Astrocyte (in vitro differentiated cells and primary cell): ENCODE data around the gene MKNK1. TPM values are rescaled to one million over a fixed set of nuclear protein-coding genes. Genes with fewer than 3 reads are reported as not detected.

Experiments
- DNase-seq: peaks from one replicate; pipeline ENCODE4 v3.0.0-alpha.2; 2010; ENCODE audit warnings: low read depth
- FAIRE-seq: peaks from 2 replicates; lab custom pipeline; 2011; peaks lifted over from hg19 to GRCh38; lab: Jason Lieb, UNC
- H2AFZ ChIP-seq: 2 replicates; pipeline ENCODE4 v1.6.0; 2012; ENCODE audit warnings: low read depth, low read length, inconsistent platforms
- H3K27ac ChIP-seq: 2 replicates; pipeline ENCODE4 v1.5.1; 2011; ENCODE audit warnings: low read depth, low read length, inconsistent platforms
- H3K27me3 ChIP-seq: 2 replicates; pipeline ENCODE4 v1.6.0; 2011; ENCODE audit warnings: low read length, inconsistent platforms; ENCODE audit not compliant: insufficient read depth
- H3K36me3 ChIP-seq: 2 replicates; pipeline ENCODE4 v1.5.1; 2011; ENCODE audit warnings: low read length, inconsistent platforms; ENCODE audit not compliant: insufficient read depth
- H3K4me1 ChIP-seq: 2 replicates; pipeline ENCODE4 v1.5.1; 2011; ENCODE audit warnings: low read length, inconsistent platforms; ENCODE audit not compliant: insufficient read depth
- H3K4me2 ChIP-seq: 2 replicates; pipeline ENCODE4 v1.6.0; 2012; ENCODE audit warnings: low read length, inconsistent platforms
- H3K4me3 ChIP-seq: 2 replicates; pipeline ENCODE4 v1.5.1; 2011; ENCODE audit warnings: low read depth, mild to moderate bottlenecking, low read length, inconsistent platforms; ENCODE audit not compliant: insufficient read depth
- H3K79me2 ChIP-seq: 2 replicates; pipeline ENCODE4 v1.6.0; 2012; ENCODE audit warnings: mild to moderate bottlenecking, low read length, inconsistent platforms; ENCODE audit not compliant: insufficient read depth
- H3K9ac ChIP-seq: 2 replicates; pipeline ENCODE4 v1.6.0; 2012; ENCODE audit warnings: mild to moderate bottlenecking, low read length, inconsistent platforms
- H3K9me3 ChIP-seq: 2 replicates; pipeline ENCODE4 v1.5.1; 2012; ENCODE audit warnings: low read depth, mild to moderate bottlenecking, low read length, inconsistent platforms; ENCODE audit not compliant: insufficient read depth
- H4K20me1 ChIP-seq: 2 replicates; pipeline ENCODE4 v1.6.0; 2012; ENCODE audit warnings: low read length, inconsistent platforms; ENCODE audit not compliant: insufficient read depth
- H3K27ac Mint-ChIP-seq: one replicate; pipeline ENCODE4 v1.8.0; 2021; ENCODE audit warnings: mild to moderate bottlenecking, mixed read lengths; ENCODE audit not compliant: unreplicated experiment
- H3K27me3 Mint-ChIP-seq: one replicate; pipeline ENCODE4 v1.8.0; 2021; ENCODE audit warnings: low read depth, mixed read lengths; ENCODE audit not compliant: unreplicated experiment
- H3K36me3 Mint-ChIP-seq: one replicate; pipeline ENCODE4 v1.8.0; 2021; ENCODE audit warnings: low read depth, mixed read lengths; ENCODE audit not compliant: unreplicated experiment
- H3K4me1 Mint-ChIP-seq: one replicate; pipeline ENCODE4 v1.8.0; 2021; ENCODE audit warnings: low read depth, mixed read lengths; ENCODE audit not compliant: unreplicated experiment
- H3K4me3 Mint-ChIP-seq: one replicate; pipeline ENCODE4 v1.8.0; 2021; ENCODE audit warnings: mild to moderate bottlenecking, moderate library complexity, mixed read lengths; ENCODE audit not compliant: unreplicated experiment
- H3K9me3 Mint-ChIP-seq: one replicate; pipeline ENCODE4 v1.8.0; 2021; ENCODE audit warnings: mild to moderate bottlenecking, mixed read lengths; ENCODE audit not compliant: unreplicated experiment
- EZH2 ChIP-seq: IDR thresholded peaks from 2 replicates; pipeline ENCODE4 v1.6.1; 2012; ENCODE audit warnings: mild to moderate bottlenecking, low read length, inconsistent platforms; ENCODE audit not compliant: insufficient read depth
- total RNA-seq: library from RNA; stranded (reverse); gene quantifications from 2 replicates; pipeline ENCODE4 v1.2.1, GENCODE V29; 2021
- TF ChIP-seq, protein P1 (sequence below): IDR thresholded peaks from 2 replicates; pipeline ENCODE4 v1.5.1; 2011; ENCODE audit warnings: low read depth, mild to moderate bottlenecking, inconsistent platforms, low read length, moderate library complexity; ENCODE audit not compliant: insufficient read depth

The MKNK1 gene
- total RNA-seq, 1 donor from 2014 or later, result 26.9 TPM

DNA sequence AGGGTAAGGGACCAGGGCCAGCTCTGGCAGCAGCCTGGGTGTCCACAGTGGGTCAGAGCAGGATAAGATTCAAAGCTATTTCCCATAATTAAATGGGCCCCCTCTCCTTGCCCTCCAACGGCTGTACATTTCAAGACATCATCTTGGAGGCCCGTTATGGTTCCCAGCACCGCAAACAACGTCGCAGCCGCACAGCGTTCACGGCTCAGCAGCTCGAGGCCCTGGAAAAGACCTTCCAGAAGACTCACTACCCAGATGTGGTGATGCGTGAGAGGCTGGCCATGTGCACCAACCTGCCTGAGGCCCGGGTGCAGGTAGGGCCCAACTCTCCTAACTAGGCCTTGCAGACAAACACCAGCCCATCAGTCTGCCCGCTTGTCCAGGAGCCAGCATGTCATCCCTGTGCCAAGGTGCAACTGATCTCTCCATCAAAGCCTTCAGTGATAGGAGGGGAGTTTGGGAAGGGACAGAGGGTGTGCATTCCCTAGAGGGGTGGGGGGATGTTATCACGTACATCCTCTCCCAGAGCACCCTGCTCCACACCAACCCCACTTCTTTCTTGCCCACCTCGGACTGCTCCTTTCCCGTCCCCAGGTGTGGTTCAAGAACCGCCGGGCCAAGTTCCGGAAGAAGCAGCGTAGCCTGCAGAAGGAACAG, 93.6 kb downstream of the MKNK1 start:
- H4K20me1 ChIP-seq, result no peaks in the 10 kb centered on the region
- TF ChIP-seq, protein P1, sequence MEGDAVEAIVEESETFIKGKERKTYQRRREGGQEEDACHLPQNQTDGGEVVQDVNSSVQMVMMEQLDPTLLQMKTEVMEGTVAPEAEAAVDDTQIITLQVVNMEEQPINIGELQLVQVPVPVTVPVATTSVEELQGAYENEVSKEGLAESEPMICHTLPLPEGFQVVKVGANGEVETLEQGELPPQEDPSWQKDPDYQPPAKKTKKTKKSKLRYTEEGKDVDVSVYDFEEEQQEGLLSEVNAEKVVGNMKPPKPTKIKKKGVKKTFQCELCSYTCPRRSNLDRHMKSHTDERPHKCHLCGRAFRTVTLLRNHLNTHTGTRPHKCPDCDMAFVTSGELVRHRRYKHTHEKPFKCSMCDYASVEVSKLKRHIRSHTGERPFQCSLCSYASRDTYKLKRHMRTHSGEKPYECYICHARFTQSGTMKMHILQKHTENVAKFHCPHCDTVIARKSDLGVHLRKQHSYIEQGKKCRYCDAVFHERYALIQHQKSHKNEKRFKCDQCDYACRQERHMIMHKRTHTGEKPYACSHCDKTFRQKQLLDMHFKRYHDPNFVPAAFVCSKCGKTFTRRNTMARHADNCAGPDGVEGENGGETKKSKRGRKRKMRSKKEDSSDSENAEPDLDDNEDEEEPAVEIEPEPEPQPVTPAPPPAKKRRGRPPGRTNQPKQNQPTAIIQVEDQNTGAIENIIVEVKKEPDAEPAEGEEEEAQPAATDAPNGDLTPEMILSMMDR, result no peak
- no peak for TF ChIP-seq EZH2
- Mint-ChIP-seq H3K4me1 (peaks cover 12% of the 10 kb centered on the region), H3K27ac (no peak overlapping the region), H3K9me3 (no peaks in the 10 kb centered on the region), H3K27me3 (peaks cover 22% of the 10 kb centered on the region), H3K4me3 (no peak overlapping the region), H3K36me3 (no peaks in the 10 kb centered on the region)
- H3K4me3 ChIP-seq, result no peak overlapping the region
- no peaks in the 10 kb centered on the region for H3K36me3 ChIP-seq
- H3K79me2 ChIP-seq, result no peaks in the 10 kb centered on the region
- H2AFZ ChIP-seq, result no peak overlapping the region
- no peak for DNase-seq
- H3K9ac ChIP-seq, result no peak overlapping the region
- H3K4me1 ChIP-seq, result no peaks in the 10 kb centered on the region
- H3K9me3 ChIP-seq, result no peaks in the 10 kb centered on the region
- H3K27ac ChIP-seq, result no peak overlapping the region
- H3K4me2 ChIP-seq, result no peak overlapping the region
- no peak for FAIRE-seq
- peaks cover 16% of the 10 kb centered on the region for H3K27me3 ChIP-seq

DNA sequence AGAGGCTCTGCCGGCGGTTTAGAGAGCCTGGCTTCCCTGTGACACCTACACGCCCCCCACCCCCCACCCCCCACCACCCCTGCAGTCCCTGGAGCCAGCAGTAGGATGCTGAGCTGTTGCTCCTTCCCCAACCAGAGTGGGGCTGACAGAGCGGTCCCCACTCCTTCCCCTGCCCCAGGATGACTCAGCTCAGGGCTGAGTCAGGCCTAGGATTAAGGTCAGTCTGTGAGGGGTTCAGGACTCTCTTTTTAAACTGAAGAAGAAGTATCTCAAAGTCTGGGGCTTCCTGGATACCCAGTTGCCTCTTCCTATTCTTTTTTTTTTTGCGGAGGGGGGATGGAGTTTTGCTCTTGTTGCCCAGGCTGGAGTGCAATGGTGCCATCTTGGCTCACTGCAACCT, 95.3 kb downstream of the MKNK1 start:
- H3K9me3 ChIP-seq, result no peaks in the 10 kb centered on the region
- Mint-ChIP-seq H3K36me3 (no peaks in the 10 kb centered on the region), H3K4me3 (no peak overlapping the region), H3K27ac (no peak overlapping the region), H3K27me3 (peaks cover 15% of the 10 kb centered on the region), H3K4me1 (peaks cover 12% of the 10 kb centered on the region), H3K9me3 (peaks cover 2% of the 10 kb centered on the region)
- H3K27me3 ChIP-seq, result peaks cover 5% of the 10 kb centered on the region
- no peaks in the 10 kb centered on the region for H3K36me3 ChIP-seq
- no peaks in the 10 kb centered on the region for H3K79me2 ChIP-seq
- no peak overlapping the region for H2AFZ ChIP-seq
- DNase-seq (no peak), FAIRE-seq (no peak)
- no peak overlapping the region for H3K9ac ChIP-seq
- H3K27ac ChIP-seq, result no peak overlapping the region
- no peak overlapping the region for H3K4me2 ChIP-seq
- no peak for TF ChIP-seq EZH2
- TF ChIP-seq, protein P1, result no peak
- no peaks in the 10 kb centered on the region for H3K4me1 ChIP-seq
- H3K4me3 ChIP-seq, result no peak overlapping the region
- no peaks in the 10 kb centered on the region for H4K20me1 ChIP-seq

Other genes starting within 250 kb of the MKNK1 start
- 1.2 and 1.9 TPM in 2 replicates for gene FAAH, start 210.0 kb downstream of the MKNK1 start, total RNA-seq
- gene DMBX1, start 114.4 kb downstream of the MKNK1 start, total RNA-seq, result 0.07 and 0.29 TPM in 2 replicates
- not detected in 2 replicates for gene KNCN, start 52.6 kb downstream of the MKNK1 start, total RNA-seq
- gene MOB3C, start 12.5 kb upstream of the MKNK1 start, total RNA-seq, result 4.8 and 5.5 TPM in 2 replicates
- gene ATPAF1, start 64.1 kb upstream of the MKNK1 start, total RNA-seq, result 19.3 and 20.2 TPM in 2 replicates
- not detected in 2 replicates for gene TEX38, start 67.6 kb upstream of the MKNK1 start, total RNA-seq
- gene EFCAB14, start 114.8 kb upstream of the MKNK1 start, total RNA-seq, result 47.3 and 50.7 TPM in 2 replicates
- not detected in 2 replicates for gene CYP4B1, start 194.8 kb upstream of the MKNK1 start, total RNA-seq